GM12801 (cell line): ENCODE measurements around the gene ADGB.

ENCODE experiments used
- CTCF ChIP-seq: IDR thresholded peaks from one replicate; pipeline ENCODE4 v1.5.1; 2011; ENCODE audit warnings: control low read depth; ENCODE audit not compliant: insufficient read length; ENCODE audit errors: extremely low read depth

ADGB gene

GRCh38 chr6:146666909-146667308 lies 68.1 kb downstream of the ADGB start:
- no peak for TF ChIP-seq CTCF

GRCh38 chr6:146670161-146670560 lies 71.4 kb downstream of the ADGB start:
- no peak for TF ChIP-seq CTCF

GRCh38 chr6:146673069-146673468 lies 74.3 kb downstream of the ADGB start:
- TF ChIP-seq CTCF = no peak

- no peak for TF ChIP-seq CTCF
Measured at GRCh38 chr6:146679386-146679785, 80.6 kb downstream of the ADGB start.

- no peak for TF ChIP-seq CTCF
Measured at GRCh38 chr6:146682919-146683318, 84.1 kb downstream of the ADGB start.

- TF ChIP-seq CTCF = no peak
Measured at GRCh38 chr6:146689806-146690205, 91.0 kb downstream of the ADGB start.

- TF ChIP-seq CTCF = no peak
Measured at GRCh38 chr6:146693342-146693741, 94.6 kb downstream of the ADGB start.

GRCh38 chr6:146697921-146698320 lies 99.1 kb downstream of the ADGB start:
- no peak for TF ChIP-seq CTCF
